ENCODE measurements around the gene COL1A1. TPM values are rescaled to one million over a fixed set of nuclear protein-coding genes. Genes with fewer than 3 reads are reported as not detected.

Gene COL1A1
- total RNA-seq, 6 experiments from 2014 or later, result 4,948 to 7,804 (median 5,240) TPM

GRCh38 chr17:50185631-50186471 lies 15.6 kb downstream of the COL1A1 start:
- DNase-seq, result no peak
- no peak for TF ChIP-seq CTCF (IDR thresholded peaks at IDR 0.05)
- H3K4me1 Mint-ChIP-seq (ENCODE audit: low read depth), result peaks cover 100% of the 10 kb centered on the region
- H3K27me3 Mint-ChIP-seq (ENCODE audit: insufficient read depth), result peaks cover 85% of the 10 kb centered on the region
- peaks cover 3% of the 10 kb centered on the region; the same call in 1 of the 2 replicates for H3K9me3 Mint-ChIP-seq
- peak overlapping the region; percentile 100 for H3K4me3 Mint-ChIP-seq
- H3K36me3 Mint-ChIP-seq (ENCODE audit: low read depth), result peaks cover 70% of the 10 kb centered on the region
- peak overlapping the region; percentile 100 for H3K27ac Mint-ChIP-seq

GRCh38 chr17:50184611-50185398 lies 16.6 kb downstream of the COL1A1 start:
- Mint-ChIP-seq H3K27me3 (ENCODE audit: insufficient read depth) (peaks cover 80% of the 10 kb centered on the region), H3K36me3 (ENCODE audit: low read depth) (peaks cover 64% of the 10 kb centered on the region), H3K4me3 (peak overlapping the region; percentile 100), H3K9me3 (peaks cover 3% of the 10 kb centered on the region; the same call in 1 of the 2 replicates), H3K27ac (peak overlapping the region; percentile 100), H3K4me1 (ENCODE audit: low read depth) (peaks cover 100% of the 10 kb centered on the region)
- TF ChIP-seq CTCF (IDR thresholded peaks at IDR 0.05), result no peak
- DNase-seq, result peak; percentile 79

- peak overlapping the region; percentile 100 for H3K27ac Mint-ChIP-seq
- no peak for DNase-seq
- H3K27me3 Mint-ChIP-seq (ENCODE audit: insufficient read depth), result peaks cover 80% of the 10 kb centered on the region
- peaks cover 100% of the 10 kb centered on the region for H3K4me1 Mint-ChIP-seq (ENCODE audit: low read depth)
- TF ChIP-seq CTCF (IDR thresholded peaks at IDR 0.05), result peak; percentile 65
- H3K36me3 Mint-ChIP-seq (ENCODE audit: low read depth), result peaks cover 63% of the 10 kb centered on the region
- H3K9me3 Mint-ChIP-seq, result peaks cover 3% of the 10 kb centered on the region; the same call in 1 of the 2 replicates
- peak overlapping the region; percentile 100 for H3K4me3 Mint-ChIP-seq
Measured at GRCh38 chr17:50184064-50184463, 17.4 kb downstream of the COL1A1 start.

GRCh38 chr17:50183421-50183994 lies 17.9 kb downstream of the COL1A1 start:
- H3K4me1 Mint-ChIP-seq (ENCODE audit: low read depth), result peaks cover 100% of the 10 kb centered on the region
- peak overlapping the region; percentile 100 for H3K27ac Mint-ChIP-seq
- TF ChIP-seq CTCF (IDR thresholded peaks at IDR 0.05), result no peak
- DNase-seq, result no peak
- peaks cover 57% of the 10 kb centered on the region for H3K36me3 Mint-ChIP-seq (ENCODE audit: low read depth)
- peak overlapping the region; percentile 100 for H3K4me3 Mint-ChIP-seq
- peaks cover 3% of the 10 kb centered on the region; the same call in 1 of the 2 replicates for H3K9me3 Mint-ChIP-seq
- H3K27me3 Mint-ChIP-seq (ENCODE audit: insufficient read depth), result peaks cover 80% of the 10 kb centered on the region

- H3K36me3 Mint-ChIP-seq (ENCODE audit: low read depth), result peaks cover 55% of the 10 kb centered on the region; the same call in 1 of the 2 replicates
- peak overlapping the region; percentile 100 for H3K27ac Mint-ChIP-seq
- no peak for DNase-seq
- peaks cover 3% of the 10 kb centered on the region; the same call in 1 of the 2 replicates for H3K9me3 Mint-ChIP-seq
- H3K4me1 Mint-ChIP-seq (ENCODE audit: low read depth), result peaks cover 100% of the 10 kb centered on the region
- H3K4me3 Mint-ChIP-seq, result peak overlapping the region; percentile 54
- H3K27me3 Mint-ChIP-seq (ENCODE audit: insufficient read depth), result peaks cover 80% of the 10 kb centered on the region
- no peak for TF ChIP-seq CTCF (IDR thresholded peaks at IDR 0.05)
Measured at GRCh38 chr17:50182783-50183420, 18.5 kb downstream of the COL1A1 start.
